ENCODE measurements around the gene DDX31.
A peak's percentile ranks its signal among the peaks of the same experiment; 100 is the strongest.
"Not testable (repeated sequence)": the region's sequence is repeated elsewhere in the genome, so short reads cannot be mapped to it uniquely, and the experiment has no call there.

The DDX31 gene

DNA sequence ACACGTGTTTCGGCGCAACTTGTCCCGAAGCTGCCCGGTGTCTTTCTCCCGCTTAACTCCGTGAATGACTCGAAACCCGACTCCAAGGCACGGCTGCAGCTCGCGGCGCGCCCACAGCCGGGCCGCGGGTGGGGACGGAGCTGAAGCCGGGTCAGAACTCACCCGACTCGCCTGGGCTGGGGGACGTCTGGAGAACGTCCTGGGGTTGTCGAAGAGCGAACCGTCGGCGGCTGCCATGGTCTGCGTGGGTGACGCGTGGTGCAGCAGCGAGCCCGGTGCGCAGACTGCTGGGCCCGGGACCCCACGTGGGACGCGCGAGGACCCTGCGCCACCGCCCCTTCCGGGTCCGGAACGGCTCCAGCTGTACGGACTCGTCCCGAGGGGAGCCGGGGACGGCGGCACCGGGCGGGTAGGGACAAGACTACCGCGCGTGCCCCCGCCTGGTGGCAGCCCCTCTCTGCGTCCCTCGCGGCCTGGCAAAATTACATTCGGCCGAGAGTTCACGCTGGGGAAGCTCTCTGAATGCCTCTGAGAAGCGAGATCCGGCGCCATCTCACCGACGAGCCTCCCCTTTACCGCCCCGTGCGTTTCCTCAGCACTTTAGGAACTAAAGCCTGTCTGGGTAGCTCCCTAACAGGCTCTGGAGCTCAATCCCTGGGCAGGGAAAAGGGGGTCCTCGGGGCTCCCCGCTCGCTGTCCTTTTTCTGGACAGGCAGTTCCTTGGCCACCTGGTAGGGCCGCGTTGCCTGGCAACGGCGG is at the start of gene DDX31:
DDX31 (minus strand) TSS at position 286 of the 759 bp plus-strand sequence; CDS start at position 237, 49 bp downstream.
- peak; percentile 76 to 79 for DNase-seq (ENCODE audit: low read depth in 2 of 2)

DNA sequence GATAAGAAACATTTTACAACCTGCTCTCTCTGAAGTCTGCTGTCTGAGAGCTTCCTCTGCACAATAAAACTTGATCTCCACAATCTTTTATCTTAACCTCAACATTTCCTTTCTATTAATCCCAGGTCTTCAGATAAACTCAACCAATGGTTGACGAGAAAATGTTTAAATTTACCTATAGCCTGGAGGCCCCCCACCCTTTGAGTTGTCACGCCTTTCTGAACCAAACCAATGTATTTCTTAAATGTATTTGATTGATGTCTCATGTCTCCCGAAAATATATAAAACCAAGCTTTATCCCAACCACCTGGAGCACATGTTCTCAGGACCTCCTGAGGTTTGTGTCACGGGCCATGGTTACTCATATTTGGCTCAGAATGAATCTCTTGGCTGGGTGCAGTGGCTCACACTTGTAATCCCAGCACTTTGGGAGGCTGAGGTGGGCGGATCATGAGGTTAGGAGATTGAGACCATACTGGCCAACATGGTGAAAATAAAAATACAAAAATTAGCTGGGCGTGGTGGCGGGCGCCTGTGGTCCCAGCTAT is 48.7 kb upstream of the DDX31 start:
- not testable (repeated sequence) for DNase-seq (ENCODE audit: low read depth in 2 of 2)

DNA sequence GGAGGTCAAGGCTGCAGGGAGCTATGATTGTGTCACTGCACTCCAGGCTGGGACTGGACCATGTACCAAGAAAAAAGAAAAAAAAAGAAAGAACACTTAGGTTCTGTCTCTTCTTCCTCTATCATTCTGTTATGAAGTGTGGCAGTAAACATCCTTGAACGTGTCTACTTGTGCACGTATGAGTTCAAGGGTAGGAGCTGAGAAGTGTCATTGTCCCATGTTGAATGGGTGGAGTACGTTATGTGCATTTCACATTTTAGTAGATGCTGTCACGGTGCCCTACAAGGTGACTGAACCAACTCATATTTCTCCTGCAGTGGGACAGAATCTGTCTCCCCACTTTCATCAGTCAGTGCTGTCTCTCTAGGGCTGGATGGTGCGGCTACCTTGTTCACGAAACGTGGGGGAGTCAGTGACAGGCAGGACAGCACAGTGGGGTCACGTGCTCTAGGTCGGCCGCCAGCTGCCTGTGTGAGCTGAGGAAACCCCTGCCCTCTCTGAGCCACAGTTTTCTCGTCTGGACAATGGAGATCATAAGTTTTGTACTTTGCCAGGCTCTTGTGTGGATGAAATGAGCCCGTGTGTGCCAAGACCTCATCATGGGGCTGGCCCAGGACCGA is 47.7 kb upstream of the DDX31 start:
- DNase-seq (ENCODE audit: low read depth in 2 of 2) = no peak

DNA sequence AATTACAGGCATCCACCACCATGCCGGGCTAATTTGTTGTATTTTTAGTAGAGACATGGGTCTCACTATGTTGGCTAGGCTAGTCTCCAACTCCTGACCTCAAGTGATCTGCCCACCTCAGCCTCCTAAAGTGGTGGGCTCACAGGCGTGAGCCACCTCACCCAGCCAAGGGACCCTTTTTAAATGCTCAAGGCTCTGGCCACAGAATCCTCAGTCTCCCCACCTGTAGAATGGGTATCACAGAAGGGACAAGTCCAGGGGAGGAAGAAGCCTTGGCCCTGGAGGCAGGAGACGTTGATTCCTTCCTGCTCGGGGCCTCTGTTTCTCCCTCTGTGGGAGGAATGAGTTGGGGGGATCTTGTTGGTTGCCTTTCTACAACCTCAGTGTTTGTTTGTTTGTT is 46.2 kb upstream of the DDX31 start:
- DNase-seq (ENCODE audit: low read depth in 2 of 2) = no peak

DNA sequence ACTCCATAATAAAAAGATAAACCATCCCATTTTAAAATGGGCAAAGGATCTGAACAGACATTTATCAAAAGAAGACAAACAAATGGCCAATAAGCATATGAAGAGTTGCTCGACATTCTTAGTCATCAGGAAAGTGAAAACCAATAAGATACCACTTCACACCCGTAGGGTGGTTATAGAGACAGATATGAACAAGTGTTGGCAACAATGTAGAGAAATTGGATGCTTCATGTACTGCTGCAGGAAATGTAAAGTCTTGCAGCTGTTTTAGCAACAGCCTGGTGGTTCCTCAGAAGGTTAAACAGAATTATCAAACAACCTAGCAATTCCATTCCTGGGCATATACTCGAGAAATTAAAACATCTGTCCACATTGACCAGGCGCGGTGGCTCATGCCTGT is 43.0 kb upstream of the DDX31 start:
- DNase-seq (ENCODE audit: low read depth in 2 of 2) = no peak

DNA sequence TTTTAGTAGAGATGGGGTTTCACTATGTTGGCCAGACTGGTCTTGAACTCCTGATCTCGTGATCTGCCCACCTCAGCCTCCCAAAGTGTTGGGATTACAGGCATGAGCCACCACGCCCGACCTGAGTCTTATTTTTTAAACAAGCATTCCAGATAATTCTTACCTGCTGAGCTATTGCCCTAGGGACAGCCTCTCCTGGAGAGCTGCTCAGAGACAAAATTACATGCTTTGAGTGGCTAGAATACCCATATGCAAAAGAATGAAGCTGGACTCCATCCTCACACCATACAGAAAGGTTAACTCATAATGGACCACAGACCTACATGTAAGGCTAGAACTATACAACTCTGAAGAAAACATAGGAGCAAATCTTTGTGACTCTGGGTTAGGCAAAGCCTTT is 42.1 kb upstream of the DDX31 start:
- no peak for DNase-seq (ENCODE audit: low read depth in 2 of 2)

DNA sequence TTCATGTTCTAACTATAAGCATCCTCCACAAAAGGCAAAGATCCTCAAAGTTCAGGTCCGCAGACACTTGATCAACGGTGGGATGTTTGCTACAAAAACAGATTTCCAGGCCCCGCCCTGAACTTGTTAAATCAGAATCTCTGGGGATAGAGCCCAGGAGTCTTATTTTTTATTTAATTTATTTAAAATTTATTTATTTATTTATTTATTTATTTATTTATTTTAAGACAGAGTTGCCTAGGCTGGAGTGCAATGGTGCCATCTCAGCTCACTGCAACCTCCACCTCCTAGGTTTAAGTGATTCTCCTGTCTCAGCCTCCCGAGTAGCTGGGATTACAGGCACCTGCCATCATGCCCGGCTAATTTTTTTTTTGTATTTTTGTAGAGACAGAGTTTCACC is 41.4 kb upstream of the DDX31 start:
- not testable (repeated sequence) for DNase-seq (ENCODE audit: low read depth in 2 of 2)

DNA sequence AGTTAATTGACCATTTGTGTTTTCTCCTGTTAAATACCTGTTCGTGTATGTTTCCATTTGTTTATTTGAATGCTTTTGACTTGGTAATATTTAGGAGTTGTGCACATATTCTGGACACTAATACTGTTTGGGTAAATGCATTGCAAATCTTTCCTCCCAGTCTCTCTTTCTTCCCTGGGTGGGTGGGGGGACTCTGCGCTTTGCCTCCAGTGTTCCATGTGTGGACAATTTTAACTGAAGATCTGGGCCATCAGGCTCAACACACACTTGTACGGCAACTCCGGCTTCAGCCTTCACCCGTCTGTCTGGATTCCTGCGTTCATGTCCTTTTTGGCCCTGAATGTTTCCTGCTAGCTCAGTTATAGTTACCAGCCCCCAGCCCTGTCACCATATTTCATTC is 40.5 kb upstream of the DDX31 start:
- no peak for DNase-seq (ENCODE audit: low read depth in 2 of 2)

DNA sequence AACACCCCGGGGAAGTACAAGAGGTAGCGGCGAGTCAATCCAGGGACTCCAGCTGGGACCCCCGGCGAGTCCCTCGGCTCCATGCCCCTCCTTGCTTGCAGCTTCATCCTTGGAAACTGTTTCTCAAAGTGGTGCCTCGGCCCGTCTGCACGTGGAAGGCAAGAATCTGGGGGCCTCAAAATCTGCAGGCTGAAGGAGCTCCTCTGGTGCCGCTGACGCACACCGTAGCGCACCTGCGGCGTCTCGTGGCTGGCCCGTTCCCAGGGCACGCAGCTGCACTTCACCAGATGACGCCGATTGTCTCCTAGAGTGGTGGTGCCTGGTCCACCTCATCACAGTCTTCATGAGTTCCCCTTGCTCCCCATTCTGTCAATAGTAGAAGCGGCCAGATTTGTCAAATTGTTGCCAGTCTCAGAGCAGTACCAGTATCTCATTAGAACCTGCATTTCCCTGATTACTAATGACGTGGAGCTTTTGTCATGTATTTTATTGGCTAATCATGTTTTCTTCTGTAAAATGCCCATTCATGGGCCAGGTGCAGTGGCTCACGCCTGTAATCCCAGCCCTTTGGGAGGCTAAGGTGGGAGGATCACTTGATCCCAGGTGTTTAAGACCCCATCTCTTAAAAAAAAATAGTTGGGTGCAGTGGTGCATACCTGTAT is 39.1 kb upstream of the DDX31 start:
- DNase-seq (ENCODE audit: low read depth in 2 of 2) = no peak

DNA sequence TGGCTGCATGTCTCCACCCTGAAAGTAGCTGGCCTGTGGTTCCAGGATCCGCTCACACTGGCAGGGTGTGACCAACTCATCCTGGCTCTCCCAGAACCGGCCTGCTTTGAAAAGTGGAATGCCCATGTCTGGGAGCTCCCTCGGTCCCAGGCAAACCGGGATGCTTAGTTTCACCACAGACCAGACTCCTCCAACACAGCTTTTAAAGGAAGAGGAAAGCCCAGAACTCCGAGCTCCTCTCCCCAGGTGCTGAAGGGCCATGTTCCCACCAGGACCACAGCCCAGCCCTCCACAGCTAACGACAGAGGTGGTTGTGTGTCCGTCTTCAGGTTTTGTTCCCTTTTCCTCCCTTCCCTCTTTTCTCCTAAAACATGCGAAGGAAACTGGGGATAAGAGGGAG is 38.5 kb upstream of the DDX31 start:
- DNase-seq (ENCODE audit: low read depth in 2 of 2) = no peak

DNA sequence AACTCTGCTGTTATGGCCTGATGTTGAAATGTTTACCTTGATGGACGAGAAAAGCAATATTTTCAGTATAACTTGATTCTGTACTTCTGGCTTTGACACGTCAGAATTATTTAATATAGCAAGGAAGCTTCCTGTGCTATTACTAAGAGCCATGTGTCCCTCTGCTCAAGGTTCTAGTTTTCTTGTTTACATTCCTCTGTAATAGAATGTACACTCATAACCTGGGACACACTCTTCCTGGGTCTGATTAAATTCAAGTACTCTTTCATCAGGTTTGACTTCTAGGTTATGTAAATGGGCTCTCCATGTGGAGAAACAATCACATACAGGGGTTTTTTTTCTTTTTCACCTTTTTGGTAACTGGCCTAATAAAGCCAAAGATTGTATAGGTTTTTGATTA is 33.6 kb upstream of the DDX31 start:
- DNase-seq (ENCODE audit: low read depth in 2 of 2) = no peak

DNA sequence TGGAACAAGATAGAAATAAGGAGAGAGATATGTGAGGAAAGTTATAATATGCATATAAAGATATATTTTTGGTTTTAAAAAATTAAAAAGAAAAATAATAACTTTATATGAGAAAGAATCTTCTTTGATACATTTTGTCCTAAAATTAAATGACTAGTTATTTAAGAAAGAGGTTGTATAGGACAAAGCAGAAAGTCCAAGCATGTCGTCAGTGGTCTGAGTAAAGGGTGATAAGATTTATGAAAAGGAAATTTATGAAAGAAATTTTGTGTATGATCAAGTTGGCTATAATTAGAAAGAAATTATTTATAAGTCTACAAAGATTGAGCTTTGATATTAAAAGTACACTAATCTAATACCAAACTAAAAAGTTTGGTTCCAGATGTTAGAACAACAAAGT is 32.5 kb upstream of the DDX31 start:
- no peak for DNase-seq (ENCODE audit: low read depth in 2 of 2)

DNA sequence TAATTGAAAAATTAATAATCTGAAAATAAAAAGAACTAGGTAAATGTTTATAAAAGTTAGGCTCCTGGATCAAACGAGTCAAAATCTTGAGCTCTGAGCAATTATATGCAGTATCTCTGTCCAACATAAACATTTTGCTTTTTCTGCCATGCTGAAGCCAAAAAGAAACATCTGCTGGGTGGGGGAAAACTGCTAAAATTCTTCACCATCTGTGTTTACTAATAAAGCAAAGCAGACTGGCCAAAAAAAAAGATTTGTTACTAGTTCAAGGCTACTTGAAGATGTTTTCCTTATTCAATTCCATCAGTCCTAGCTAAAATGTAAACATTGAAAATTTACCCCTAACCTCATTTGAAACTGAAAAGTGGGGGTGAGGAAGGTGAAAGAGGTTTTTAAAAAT is 30.2 kb upstream of the DDX31 start:
- DNase-seq (ENCODE audit: low read depth in 2 of 2) = no peak

DNA sequence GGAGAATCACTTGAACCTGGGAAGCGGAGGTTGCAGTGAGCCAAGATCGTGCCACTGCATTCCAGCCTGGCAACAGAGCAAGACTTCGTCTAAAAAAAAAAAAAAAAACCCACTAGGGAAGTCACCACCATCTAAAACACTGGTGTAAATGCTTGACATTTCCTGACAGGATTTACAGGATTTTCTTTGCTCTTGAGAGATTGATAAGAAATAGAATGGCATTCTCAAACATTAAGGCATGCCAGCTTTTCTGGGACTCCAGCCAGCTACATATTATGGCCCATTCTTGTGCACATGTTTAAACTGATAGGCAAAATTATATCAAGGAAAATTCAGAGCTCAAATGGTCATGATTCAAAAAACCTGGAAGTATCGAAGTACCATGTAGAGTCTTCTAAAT is 29.2 kb upstream of the DDX31 start:
- DNase-seq (ENCODE audit: low read depth in 2 of 2) = no peak

DNA sequence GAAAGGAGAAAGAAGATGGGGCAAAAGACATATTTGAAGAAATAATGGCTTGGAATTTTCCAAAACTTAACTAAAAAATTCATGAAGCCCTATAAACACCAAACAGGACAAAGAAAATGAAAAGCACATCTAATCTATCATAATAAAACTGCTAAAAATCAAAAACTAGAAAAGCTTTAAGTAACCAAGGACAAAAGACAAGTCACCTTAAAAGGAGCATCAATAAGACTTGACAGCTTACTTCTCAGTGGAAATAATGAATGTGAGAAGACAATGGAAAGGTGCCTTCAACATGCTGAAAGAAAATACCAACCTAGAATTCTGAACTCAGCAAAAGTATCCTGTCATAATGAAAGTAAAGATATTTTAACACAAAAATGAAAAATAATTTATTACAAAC is 27.4 kb upstream of the DDX31 start:
- no peak for DNase-seq (ENCODE audit: low read depth in 2 of 2)

DNA sequence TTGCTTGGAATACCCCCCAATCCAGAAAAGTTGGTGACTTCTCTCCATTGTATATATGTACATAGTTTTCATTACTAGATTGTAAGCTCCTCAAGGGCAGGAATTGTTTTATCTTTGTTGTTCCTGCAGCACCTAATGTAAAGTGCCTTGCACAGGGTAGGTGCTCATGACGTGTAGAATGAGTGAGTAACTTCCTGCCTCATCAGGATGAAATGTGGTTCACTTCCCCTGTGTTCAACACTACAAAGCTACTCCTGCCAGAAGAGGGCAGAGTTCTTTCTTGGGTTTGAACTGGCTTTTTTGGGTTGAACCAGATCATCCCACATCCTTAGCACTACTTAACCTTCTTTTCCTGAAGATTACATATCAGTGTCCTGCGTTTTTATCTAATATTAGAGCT is 24.4 kb upstream of the DDX31 start:
- no peak for DNase-seq (ENCODE audit: low read depth in 2 of 2)

DNA sequence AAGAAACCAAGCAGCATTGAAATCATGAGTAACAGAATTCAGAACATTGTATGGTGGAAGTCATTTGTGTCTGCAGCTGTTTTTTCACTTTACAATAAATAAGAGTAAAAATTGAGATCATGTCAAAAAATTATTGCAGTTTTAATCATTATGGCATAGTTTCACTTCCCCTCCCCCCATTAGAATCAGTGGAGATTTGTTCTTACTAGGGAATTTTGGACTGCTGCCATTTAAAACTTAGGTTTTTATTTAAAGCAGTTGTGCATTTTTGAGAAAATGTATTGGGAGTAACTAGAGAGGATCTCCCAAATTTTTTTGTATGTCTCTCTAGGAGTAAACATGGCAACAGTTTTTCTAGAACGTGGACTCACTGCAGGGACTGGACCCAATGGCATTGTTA is 20.9 kb upstream of the DDX31 start:
- DNase-seq (ENCODE audit: low read depth in 2 of 2) = no peak

DNA sequence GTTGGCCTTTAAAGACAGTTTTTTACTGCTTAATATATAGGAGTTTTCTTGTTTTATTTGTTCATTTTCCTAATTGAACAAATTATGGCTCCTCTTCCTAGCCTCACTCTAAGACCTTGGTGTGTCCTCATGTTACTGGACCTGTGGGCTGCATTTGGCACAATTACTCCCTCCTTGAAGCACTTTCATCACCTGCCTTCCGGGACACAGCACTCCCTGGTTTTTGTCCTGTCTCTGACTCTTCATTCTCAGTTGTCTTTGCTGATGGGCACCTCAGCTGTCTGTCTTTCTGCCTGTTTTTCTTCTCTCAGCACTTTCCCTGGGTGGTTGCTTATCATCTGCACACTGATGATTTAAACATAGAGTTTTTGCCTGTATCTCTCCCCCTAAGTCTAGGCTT is 14.1 kb upstream of the DDX31 start:
- DNase-seq (ENCODE audit: low read depth in 2 of 2) = no peak

DNA sequence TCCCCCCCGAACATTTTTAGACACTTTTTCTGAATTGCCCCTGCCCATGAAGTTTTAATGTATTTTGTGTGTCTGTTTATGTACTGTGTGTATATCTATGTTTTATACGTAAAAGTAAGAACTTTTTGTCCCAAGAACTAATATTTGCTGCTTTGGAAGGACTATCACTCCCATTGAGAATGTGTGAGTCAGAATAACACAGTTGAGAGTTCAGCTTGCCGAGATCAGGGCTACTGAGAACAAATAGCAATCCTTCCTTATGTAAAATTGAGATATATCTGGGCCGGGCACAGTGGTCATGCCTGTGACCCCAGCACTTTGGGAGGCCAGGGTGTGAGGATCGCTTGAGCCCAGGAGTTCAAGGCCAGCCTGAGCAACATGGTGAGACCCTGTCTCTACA is 11.8 kb upstream of the DDX31 start:
- no peak for DNase-seq (ENCODE audit: low read depth in 2 of 2)

DNA sequence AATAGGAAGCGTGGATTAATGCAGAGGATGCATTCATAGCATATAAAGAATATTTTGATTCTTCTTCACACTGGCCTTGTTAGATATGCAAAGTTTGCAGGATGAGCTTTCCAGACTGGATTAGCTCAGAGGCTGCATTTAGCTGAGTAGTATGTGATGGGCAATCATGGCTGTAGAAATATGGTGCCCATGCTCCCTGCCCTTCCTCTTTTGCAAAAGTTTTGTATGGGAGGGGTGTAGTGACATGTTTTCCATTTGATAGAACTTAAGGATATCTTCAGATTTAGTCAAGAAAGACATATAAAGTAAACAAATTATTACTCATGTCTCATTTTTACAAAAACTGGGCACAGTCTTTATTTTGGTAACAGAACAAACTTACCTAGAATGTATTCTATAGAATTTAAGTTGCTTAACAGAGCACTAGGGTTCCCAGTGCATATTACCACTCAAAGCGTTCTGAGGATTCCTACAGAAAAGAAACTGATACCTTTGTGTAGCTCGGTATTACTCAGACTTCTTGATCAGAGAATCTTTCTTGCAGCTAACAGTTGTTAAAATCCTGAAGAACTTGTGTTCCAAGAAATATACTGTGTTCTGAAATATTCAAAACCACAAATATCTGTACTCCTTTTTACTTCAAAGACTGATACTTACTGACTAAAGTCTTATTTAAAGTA is 10.3 kb upstream of the DDX31 start:
- DNase-seq (ENCODE audit: low read depth in 2 of 2) = no peak

DNA sequence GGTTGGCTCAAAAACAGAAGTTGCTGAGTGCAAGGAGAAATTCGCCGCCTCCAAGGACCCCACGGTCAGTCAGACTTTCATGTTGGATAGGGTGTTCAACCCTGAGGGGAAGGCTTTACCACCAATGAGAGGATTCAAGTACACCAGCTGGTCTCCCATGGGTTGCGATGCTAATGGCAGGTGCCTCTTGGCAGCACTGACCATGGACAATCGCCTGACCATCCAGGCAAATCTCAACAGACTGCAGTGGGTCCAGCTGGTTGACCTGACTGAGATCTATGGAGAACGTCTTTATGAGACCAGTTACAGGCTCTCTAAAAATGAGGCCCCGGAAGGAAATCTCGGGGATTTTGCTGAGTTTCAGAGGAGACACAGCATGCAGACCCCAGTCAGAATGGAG is 8.2 kb upstream of the DDX31 start:
- no peak for DNase-seq (ENCODE audit: low read depth in 2 of 2)

DNA sequence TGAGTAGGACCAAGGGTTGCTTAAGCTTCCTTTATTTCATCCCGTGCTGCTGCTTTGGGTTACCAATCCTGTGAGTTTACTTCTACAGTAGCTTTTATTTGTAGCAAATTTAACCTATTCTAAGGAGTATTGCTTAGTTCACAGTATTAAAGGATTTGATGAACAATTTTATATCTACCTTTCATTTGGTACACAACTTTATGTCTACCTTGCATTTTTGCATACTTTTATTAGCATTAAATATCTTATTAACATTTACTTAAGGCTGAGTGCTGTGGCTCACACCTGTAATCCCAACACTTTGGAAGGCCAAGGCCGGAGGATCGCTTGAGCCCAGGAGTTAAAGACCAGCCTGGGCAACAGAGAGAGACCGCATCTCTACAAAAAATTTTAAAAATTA is 4.7 kb upstream of the DDX31 start:
- no peak for DNase-seq (ENCODE audit: low read depth in 2 of 2)
